OCI-M2 (cell line): ENCODE measurements around the gene RXRA.

ENCODE experiments used
- DNase-seq: peaks from one replicate; lab custom pipeline; 2025; ENCODE audit not compliant: unreplicated experiment; lab: John Stamatoyannopoulos, UW

RXRA gene

DNA sequence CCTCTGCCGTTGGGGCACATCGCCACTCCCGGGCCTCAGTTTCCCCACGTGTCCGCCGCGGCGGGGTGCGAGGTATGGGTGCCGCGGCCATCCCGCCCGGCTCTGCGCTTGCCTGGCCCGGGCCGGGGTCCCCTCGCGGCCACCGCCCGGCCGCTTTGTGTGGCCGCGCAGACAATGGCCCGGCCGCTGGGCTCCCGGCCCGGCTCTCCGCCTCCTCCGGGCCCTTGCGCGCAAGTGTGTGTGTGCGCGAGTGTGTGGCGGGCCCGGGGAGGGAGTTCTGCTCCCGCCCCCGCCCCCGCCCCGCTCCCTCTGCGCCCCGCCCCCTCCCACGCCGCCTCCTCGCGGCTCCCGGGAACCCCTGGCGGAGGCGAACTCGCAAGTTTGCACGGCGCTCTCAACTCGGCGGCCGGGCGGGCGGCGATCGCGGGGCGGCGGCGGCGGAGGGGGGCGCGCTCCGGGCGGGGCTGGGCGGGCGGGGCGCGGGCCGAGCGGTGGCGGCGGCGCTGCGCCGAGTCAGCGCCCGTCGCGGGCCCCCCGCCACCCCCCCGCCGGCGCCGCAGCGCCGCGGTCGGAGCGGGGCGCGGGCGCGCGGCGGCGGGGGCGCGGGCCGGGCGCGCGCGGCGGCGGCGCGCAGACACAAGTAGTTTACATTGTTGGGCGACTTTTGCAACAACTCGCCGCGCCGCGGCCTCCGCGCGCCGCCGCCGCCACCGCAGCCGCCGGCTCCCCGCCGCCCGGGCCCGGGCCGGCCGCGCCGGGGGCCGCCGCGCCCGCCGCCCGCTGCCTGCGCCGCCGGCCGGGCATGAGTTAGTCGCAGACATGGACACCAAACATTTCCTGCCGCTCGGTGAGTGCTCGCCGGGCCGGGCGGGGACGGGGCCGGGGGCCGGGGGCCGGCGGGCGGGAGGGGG is at the start of gene RXRA:
RXRA (plus strand) TSS at position 643 of the 911 bp plus-strand sequence; CDS start at position 820, 177 bp downstream.
- DNase-seq: no peak

DNA sequence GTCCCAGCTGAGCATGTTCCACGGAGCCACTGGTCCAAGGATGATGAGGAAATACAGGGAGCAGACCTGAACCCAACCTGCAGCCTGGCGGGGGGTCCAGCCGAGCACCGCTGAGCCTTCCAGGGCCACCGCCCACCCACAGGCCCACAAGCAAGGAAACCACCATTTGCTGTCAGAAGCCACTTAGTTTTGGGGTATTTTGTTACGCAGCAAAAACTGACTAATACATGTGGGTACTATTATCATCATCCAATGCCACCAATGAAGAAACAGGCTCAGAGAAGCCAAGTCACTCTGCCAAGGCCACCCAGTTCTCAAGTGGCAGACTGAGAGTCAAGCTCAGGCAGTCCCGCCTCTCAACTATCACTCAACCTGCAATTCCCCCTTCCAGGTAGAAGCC is 48.0 kb upstream of the RXRA start:
- no peak for DNase-seq

DNA sequence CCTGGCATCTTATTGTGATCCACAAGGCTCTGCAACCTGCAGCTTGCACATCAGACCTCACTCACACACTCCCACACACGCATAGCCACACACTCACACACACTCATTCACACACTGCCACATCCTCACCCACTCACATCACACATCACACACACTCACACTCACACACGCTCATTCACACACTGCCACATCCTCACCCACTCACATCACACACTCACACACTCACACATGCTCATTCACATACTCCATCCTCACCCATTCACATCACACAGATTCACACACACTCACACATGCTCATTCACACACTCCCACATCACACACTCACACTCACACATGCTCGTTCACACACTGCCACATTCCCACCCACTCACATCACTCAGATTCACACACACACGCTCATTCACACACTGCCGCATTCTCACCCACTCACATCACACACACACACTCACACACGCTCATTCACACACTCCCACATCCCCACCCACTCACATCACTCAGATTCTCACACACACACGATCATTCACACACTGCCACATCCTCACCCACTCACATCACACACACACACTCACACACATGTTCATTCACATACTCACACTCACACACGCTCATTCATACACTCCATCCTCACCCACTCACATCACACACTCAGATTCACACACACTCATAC is 47.1 kb upstream of the RXRA start:
- DNase-seq: no peak

DNA sequence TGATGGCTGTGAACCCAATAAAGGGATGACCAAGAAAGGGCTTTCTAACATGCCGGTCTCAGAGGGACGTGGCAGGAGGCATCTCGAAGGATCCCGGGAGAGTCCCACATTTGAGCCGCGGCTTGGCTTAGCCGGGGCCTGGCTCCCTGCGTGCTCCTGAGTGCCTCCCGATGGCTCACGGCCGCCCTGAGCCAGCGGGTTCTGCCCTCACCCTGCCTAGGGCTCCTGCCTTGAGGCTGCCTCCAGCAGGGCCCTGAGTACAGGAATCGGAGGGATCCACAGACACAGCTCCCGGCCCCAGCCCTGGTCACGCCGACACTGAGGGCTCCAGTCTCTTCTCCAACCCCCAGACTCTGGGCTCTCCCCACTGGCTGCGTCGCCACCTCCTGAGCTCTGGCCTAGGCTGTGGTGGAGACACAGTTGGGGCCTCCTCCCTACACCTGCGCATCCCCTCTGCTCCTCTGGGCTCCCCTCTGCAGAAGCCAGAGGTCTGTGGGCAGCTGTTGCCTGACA is 44.1 kb upstream of the RXRA start:
- no peak for DNase-seq

DNA sequence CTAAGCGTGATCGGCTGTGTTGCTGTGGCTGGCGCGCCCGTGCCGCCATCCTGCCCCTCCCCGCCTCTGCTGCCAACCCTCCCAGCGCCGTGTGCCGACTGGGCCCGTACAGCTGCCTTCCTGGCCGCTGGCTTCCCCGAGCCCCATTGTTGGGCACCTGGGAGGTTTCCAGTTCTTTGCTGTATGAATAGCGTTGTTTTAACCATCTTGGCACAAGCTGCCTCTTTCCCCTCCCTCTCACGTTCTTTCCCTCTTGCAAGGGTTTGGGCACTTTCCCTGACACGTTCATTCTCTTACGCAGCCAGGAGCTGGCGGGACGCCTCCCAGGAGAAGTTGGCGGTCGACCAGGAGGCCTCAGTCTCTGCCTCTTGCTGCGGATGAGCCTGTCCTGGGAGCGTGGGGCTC is 43.1 kb upstream of the RXRA start:
- DNase-seq: no peak

DNA sequence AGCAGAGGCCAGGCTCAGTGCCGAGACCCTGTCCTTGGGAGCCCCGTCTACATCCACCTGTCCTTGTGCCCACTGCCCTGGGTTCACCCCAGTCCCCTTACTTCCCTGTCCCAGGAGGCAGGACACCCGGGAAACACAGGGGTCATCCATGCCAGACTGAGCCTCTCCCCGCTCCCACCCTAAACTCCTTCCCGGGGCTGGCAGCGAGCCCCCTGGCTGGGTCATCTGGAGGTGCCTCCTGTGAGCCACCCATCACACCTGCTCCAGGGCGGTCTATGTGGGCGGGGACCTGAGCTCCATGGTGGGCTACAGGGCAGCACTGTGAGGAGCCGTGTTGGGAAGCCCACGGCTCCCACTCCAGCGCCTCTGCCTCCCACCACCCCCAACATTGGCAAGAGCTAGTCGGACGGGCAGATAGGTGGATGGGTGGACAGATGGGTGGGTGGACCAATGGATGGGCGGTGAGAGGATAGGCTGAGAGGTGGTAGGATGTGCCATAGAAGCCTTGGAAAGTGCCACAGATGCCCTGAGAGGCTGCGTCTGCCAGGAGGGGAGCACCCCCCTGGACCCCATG is 42.5 kb upstream of the RXRA start:
- no peak for DNase-seq

DNA sequence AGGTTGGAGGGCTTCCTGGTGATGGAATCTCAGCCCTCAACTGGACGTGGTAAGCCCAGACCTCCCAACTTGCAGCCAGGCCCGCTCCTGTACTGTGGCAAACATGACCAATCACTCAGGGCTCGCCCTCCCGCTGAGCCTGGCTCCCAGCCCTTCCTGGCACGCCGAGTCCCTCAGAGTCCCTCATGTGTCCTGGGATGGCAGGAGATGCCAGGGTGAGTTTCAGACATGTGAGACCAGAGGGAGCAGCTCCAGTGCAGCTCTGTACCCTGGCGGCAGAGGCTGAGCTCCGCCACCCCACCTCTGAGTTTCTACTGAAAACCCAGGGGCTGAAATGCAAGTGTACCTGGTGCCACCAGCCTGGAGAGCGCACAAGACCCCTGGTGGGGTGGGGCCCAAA is 42.0 kb upstream of the RXRA start:
- DNase-seq: no peak

DNA sequence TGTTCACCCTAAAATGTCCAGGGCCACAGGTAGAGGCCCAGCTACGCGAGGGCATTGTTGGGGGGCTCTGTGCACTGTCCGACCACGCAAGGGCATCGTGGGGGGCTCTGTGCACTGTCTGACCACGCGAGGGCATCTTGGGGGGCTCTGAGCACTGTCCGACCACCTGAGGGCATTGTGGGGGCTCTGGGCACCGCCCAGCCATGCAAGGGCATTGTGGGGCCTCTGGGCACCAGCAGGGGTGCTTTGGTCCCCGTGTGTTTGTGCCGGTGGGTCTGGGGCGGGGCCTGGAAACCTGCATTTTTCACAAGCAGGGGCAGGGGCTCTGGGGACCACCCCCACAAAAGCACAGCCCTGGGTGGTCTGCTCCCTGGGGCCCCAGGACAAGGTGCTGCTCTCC is 41.5 kb upstream of the RXRA start:
- DNase-seq: no peak

DNA sequence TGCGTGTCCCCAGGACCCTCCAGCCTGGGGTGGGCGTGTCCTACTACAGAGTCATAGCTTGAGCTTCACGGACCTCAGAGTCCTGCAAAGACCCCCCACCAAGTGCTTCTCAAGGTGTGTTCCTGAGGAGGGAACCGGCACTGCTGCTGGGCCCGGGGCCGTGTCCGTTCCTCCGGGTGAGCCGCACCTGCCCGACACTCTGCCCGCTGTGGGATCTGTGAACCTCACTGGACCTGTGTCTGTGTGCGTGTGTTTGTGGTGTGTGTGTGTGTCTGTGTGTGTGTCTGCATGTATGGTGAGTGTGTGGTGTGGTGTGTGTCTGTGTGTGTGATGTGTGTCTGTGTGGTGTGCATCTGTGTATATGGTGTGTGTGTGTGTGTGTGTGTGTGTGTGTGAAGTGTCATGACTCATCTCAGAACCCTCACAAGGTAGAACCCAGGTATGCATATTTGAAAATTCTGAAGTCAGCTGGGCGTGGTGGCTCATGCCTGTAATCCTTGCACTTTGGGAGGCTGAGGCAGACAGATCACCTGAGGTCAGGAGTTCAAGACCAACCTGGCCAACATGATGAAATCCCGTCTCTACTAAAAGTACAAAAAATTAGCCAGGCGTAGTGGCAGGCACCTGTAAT is 40.9 kb upstream of the RXRA start:
- DNase-seq: no peak

DNA sequence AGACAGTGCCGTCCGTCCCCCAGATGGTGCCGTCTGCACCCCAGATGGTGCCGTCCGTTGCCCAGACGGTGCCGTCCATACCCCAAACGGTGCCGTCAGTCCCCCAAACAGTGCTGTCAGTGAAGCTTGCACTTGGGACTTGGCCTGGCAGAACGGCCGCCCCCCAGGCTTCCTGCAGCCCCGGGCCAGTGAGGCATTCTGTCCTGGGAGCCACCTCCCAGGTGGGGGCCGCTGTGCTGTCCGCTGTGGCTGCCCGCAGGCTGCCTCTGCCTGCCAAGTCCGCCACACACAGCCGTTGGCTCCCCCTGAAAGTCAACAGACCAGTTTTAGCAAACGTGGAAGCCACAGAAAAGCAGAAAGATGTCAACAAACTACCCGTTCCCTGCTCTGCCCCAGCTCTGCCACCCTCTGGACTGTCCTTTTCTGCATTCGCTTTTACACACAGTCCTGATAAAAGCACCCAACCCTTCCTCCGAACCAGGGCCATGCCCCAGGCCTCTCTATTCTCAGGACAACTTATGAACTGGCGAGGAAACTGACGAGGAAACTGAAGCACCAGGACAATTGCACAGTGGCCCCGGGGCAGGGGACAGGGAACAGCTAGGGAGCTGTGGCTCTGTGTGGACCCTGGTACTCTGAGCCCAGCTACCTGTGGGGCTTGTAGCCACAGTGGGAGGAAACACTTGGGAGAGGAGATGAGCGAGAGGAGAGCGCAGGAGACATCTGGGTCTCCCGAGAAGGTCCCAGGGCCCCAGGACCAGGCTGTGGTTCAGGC is 39.6 kb upstream of the RXRA start:
- DNase-seq: no peak

DNA sequence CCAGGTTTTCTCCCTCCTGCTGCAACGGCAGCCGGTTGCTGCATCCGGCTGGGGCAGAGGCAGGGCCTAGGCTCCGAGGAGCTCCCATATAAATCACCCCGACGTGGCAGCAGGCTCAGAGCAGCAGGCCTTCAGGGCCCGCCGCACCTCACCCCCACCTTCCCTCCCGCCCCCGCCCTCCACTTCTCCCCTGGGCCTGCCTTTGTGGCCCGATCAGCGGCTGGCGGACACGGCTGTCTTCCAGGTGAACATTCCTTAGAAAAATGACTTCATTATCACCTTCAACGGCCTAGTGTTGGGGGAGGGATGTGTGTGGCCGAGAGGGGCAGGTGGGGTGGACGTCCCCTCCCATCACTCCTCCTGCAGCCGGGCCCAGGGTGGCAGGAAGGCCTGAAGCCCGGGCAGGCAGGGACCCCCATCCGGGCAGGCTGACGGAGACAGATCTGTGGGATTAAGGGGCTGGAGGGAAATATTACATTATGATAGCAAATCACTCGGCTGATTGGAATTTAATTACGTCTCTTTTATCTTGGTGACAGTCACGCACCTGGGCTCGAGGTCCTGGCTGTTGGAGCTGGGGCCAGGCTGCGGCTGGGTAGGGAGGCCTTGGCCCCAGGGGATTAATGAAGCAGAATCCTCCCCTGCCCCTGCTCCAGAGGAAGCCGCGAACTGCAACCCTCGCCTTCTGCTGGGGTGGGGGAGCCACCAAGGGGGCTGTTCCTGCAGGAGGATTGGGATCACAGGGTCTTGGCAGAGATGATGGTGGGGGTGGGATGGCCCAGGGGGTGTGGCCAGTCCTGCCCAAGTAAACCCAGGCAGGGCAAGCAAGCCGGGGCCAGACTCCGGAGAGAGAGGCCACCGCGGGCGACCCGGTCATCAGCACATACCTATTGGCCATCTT is 38.4 kb upstream of the RXRA start:
- no peak for DNase-seq

DNA sequence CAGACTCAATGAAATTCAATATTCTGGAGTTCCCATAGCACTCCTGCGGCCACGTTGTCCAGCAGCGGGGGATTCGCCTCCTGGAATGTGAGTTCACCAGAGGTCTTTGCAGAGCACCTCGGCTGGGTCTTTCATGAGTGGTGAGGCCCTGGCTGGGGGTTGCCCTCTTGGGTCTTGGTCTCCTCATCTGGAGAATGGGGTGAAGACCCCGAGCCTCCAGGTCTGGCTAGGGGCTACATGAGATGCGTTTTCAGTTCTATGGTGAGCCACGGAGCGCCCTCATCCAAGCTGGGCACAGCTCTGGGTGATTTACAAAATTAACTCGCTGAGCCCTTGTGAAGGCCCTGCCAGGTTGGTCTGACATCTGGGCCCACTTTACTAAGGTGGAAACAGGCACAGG is 37.5 kb upstream of the RXRA start:
- DNase-seq: no peak

DNA sequence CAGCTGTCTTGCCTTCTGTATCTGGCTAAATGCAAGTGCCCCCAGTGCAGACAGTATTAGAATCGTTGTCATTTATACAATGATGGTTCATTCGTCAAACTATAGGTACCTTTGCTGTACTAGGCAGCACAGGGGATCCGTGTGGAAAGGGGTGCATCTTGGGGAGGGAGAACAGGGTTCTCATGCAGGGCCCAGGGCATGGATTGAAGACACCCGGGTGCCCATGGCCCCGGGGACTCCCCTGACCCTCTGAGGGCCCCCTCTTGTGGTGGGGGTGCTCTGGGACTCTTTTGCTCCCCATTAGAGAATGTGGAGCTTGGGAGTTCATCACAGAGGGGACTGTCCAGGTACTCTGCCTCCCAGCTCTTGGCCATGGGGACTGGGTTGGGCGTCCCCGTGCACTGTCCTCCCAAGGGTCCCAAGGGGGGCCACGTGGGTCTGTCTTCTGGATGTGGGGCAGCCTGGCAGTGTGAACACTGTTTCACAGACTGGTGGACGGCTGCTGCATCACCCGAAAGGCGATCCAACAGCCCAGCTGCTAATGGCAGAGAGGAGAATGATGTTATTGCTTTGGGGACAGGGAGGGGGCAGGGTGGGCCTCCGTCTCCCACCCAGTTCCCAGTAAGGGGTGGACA is 36.9 kb upstream of the RXRA start:
- DNase-seq: no peak

DNA sequence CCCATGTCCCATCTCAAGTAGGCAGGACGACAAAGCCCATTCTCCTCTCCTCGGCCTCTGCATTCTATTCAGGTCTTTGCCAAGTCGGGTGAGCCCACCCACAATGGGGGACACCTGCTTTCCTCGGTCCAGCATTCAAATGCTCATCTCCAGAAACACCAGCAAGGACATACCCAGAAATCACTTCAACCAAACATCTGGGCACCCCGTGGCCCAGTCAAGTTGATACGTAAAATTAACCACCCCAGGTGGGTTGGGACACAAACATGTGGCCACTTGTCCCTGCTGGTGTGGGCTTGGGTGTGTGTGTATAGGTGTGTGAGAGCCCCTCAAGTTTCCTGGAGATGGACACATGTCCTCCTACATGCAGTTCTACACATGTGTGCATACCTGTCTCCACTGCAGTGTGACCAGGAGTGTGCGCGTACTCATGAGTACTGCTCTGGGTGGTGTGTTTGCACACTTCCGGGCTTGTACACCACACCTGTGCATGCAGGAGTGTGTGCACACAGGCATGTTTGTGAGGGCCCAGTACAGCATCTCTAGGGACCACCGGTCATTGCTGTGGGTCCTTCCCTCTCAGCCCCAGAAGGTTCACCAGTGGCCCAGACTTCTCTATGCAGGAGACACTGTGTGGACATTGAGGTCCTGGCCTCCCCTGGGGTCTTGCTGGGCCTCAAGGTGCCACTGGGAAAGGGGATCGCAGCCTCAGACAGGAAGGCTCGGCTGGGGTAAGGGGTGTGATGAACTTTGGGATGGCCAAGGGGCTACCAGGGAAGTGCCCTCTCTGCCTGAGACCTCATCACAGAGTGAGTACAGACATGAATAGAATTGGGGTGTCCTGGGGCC is 35.4 kb upstream of the RXRA start:
- DNase-seq: no peak

DNA sequence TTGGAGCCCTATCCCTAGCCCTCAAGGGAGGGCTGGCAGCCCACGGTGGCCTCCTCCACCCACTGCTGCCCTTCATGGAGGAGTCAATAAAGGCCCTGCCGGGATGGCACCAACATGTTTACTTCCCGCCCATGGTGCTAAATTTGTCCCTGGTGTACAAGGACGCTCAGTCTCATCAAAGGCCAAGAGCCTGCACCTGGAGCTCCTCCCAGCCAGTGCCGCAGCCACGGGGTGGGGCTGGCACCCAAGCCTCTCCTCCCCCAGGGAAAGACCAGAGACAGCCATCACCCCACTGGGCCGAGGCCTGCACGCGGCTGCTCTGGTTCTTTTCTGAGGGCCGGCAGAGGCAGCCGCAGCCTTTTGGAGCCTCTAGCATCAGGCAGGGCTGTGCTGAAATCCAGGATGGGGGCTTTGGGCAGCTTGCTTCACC is 34.8 kb upstream of the RXRA start:
- no peak for DNase-seq

DNA sequence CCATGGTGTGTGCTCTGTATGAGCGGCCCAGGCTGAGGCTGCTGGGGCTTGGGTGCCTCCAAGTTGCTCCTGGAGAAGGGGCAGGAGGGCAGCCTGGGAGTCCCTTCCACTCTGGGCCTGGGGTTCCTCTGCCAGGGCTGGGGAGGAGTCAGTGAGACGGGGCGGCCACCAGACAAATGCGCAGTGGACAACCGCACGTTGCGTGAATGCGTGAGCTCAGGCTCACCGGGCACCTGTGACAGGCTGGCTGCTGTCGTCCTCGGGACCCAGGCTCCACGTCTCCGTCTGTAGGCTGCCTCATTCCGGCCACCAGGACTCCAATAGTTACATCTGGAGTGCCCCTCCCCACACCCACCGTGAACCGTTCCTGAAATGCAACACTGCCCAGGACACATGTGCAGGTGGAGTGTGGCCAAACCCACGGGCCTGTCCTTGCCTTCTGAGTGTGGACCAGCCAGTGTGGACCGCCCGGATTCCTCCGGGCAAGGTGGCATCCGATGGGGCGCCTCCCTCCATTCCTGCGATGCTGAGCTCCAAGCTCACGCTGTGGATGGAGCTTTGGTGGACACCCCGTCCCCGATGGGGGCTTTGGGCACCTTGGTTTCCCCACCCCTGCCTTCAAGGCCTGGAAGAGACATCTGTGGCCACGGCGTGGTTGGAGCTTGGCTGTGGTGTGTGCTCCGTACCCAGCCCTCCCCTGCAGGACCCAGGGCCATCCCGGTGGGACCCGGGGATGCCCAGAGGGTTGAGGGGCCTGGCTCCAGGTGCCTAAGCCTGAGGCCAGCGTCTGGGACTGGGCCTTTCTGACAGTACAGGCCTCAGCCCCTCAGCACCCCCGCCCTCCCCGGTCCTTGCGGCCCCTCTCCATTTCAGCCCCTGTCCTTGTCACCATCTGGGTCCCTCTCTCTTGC is 34.0 kb upstream of the RXRA start:
- no peak for DNase-seq

DNA sequence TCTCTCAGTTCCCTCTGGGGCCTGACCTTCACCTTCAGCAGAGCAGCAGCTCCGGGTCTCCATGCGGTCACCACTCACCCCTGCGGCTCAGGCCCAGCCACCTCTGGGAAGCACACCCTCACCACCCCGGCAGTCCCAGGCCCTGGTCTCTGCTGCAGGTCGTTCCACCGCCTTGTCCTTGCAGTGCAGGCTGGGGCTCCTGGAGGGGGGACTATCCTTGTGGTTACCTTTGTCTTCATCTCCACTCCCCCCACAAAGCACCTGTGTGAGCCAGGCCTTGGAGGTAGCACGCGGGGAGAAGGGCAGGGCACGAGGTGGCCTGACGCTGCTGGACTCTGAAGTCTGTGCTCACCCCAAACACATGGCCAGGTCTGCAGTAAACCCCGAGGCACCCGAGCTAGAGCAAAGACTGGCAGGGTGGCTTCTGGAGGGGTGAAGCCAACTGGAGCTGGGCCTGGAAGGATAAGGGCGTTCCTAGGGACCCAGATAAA is 33.2 kb upstream of the RXRA start:
- DNase-seq: no peak
